HK-2 (cell line): ENCODE results near the gene DOCK8.

Source experiments
- DNase-seq: peaks from one replicate; pipeline ENCODE4 v3.0.0-alpha.2; 2018; ENCODE audit not compliant: unreplicated experiment

The DOCK8 gene

GRCh38 chr9:306907-307306 is 92.2 kb downstream of the DOCK8 start:
- no peak for DNase-seq

GRCh38 chr9:311841-312240 is 97.2 kb downstream of the DOCK8 start:
- DNase-seq, result no peak

- no peak for DNase-seq
Observed at GRCh38 chr9:312596-313320, 98.1 kb downstream of the DOCK8 start.

GRCh38 chr9:316382-316965 is 101.8 kb downstream of the DOCK8 start:
- no peak for DNase-seq

GRCh38 chr9:318646-319045 is 104.0 kb downstream of the DOCK8 start:
- DNase-seq, result no peak

GRCh38 chr9:324971-325370 is 110.3 kb downstream of the DOCK8 start:
- no peak for DNase-seq

- DNase-seq, result no peak
Observed at GRCh38 chr9:326667-327066, 112.0 kb downstream of the DOCK8 start.

GRCh38 chr9:328453-328852 is 113.8 kb downstream of the DOCK8 start:
- no peak for DNase-seq

- no peak for DNase-seq
Observed at GRCh38 chr9:331197-331596, 116.5 kb downstream of the DOCK8 start.

- DNase-seq, result no peak
Observed at GRCh38 chr9:335373-335772, 120.7 kb downstream of the DOCK8 start.

- DNase-seq, result no peak
Observed at GRCh38 chr9:336039-336438, 121.4 kb downstream of the DOCK8 start.

- no peak for DNase-seq
Observed at GRCh38 chr9:338602-339001, 123.9 kb downstream of the DOCK8 start.

- no peak for DNase-seq
Observed at GRCh38 chr9:341634-342421, 127.2 kb downstream of the DOCK8 start.

- DNase-seq, result no peak
Observed at GRCh38 chr9:343773-344172, 129.1 kb downstream of the DOCK8 start.

GRCh38 chr9:346111-346571 is 131.5 kb downstream of the DOCK8 start:
- no peak for DNase-seq

GRCh38 chr9:347667-348292 is 133.1 kb downstream of the DOCK8 start:
- no peak for DNase-seq

- no peak for DNase-seq
Observed at GRCh38 chr9:350384-350783, 135.7 kb downstream of the DOCK8 start.

- DNase-seq, result no peak
Observed at GRCh38 chr9:351916-352315, 137.3 kb downstream of the DOCK8 start.

GRCh38 chr9:353077-353476 is 138.4 kb downstream of the DOCK8 start:
- no peak for DNase-seq

GRCh38 chr9:354453-354852 is 139.8 kb downstream of the DOCK8 start:
- DNase-seq, result no peak

GRCh38 chr9:357560-357959 is 142.9 kb downstream of the DOCK8 start:
- DNase-seq, result no peak

- no peak for DNase-seq
Observed at GRCh38 chr9:362561-363273, 148.1 kb downstream of the DOCK8 start.
